Activated naive CD4-positive, alpha-beta T cell treated with anti-CD3 and anti-CD28 coated beads, Interleukin-2, amount 10 ng/mL, durations not matched to agents 7 days and 5 days (primary cell): Measurements from ENCODE around the gene DTNB.

Experiments
- CTCF ChIA-PET: fragments of 350-600 bp; sonication (Branson Sonifier 250); formaldehyde crosslinking; loops from one replicate; lab custom pipeline; 2021; ENCODE audit warnings: antibody characterized with exemption; lab: Charles Lee
- DNase-seq: peaks from one replicate; pipeline ENCODE4 v3.0.0-alpha.2; 2020
- H3K27ac Mint-ChIP-seq: one replicate; pipeline ENCODE4 v1.8.0; 2021; ENCODE audit warnings: mild to moderate bottlenecking, moderate library complexity, mixed read lengths
- H3K27me3 Mint-ChIP-seq: one replicate; pipeline ENCODE4 v1.8.0; 2021; ENCODE audit warnings: mild to moderate bottlenecking, mixed read lengths
- H3K36me3 Mint-ChIP-seq: one replicate; pipeline ENCODE4 v1.8.0; 2021; ENCODE audit warnings: mixed read lengths
- H3K4me1 Mint-ChIP-seq: one replicate; pipeline ENCODE4 v1.8.0; 2021; ENCODE audit warnings: mixed read lengths
- H3K4me3 Mint-ChIP-seq: one replicate; pipeline ENCODE4 v1.8.0; 2021; ENCODE audit warnings: mild to moderate bottlenecking, moderate library complexity, mixed read lengths
- H3K9me3 Mint-ChIP-seq: one replicate; pipeline ENCODE4 v1.8.0; 2021; ENCODE audit warnings: mixed read lengths

Gene DTNB

GRCh38 chr2:25328152-25329085 lies 345.0 kb downstream of the DTNB start:
- Mint-ChIP-seq H3K27me3 (no peaks in the 10 kb centered on the region), H3K27ac (no peak overlapping the region), H3K4me3 (no peak overlapping the region), H3K36me3 (peaks cover 38% of the 10 kb centered on the region), H3K4me1 (peaks cover 25% of the 10 kb centered on the region), H3K9me3 (peaks cover 26% of the 10 kb centered on the region)
- DNase-seq = no peak
- CTCF ChIA-PET = interaction anchor here (1.3 kb wide), 1 partner anchor 14 kb away, joined by 4 read pairs; no protein-coding TSS in a partner anchor
